OCI-LY3 (cell line): ENCODE measurements around the gene ATG10.

ENCODE experiments used
- H2AFZ ChIP-seq: fragments of 200-600, 300-600 bp; shearing (Covaris generic); 2 replicates; pipeline ENCODE4 v1.6.0; 2014; ENCODE audit warnings: antibody characterized with exemption, low read depth, low read length
- H3K27ac ChIP-seq: fragments of 200-600, 300-600 bp; sonication (generic); 2 replicates; pipeline ENCODE4 v1.5.1; 2014; ENCODE audit warnings: mild to moderate bottlenecking, low read length, moderate library complexity, mixed read lengths
- H3K27me3 ChIP-seq: fragments of 200-600, 300-600 bp; sonication (generic); 2 replicates; pipeline ENCODE4 v1.6.1; 2014; ENCODE audit warnings: low read depth, low read length, mixed read lengths
- H3K36me3 ChIP-seq: fragments of 200-600, 300-600 bp; sonication (generic); replicated peaks from 2 replicates; pipeline ENCODE3; 2014; ENCODE audit warnings: low read depth, low read length, mixed read lengths
- H3K4me1 ChIP-seq: fragments of 300-600, 200-600 bp; sonication (generic); 2 replicates; pipeline ENCODE4 v1.6.1; 2014; ENCODE audit warnings: low read length, mixed read lengths
- H3K4me2 ChIP-seq: fragments of 200-600, 300-600 bp; sonication (generic); 2 replicates; pipeline ENCODE4 v1.6.1; 2014; ENCODE audit warnings: low read length, mixed read lengths
- H3K4me3 ChIP-seq: fragments of 300-600, 200-600 bp; sonication (generic); 2 replicates; pipeline ENCODE4 v1.5.1; 2014; ENCODE audit warnings: antibody characterized with exemption, mild to moderate bottlenecking, low read length, moderate library complexity
- H3K79me2 ChIP-seq: fragments of 300-600, 200-600 bp; shearing (Covaris generic); 2 replicates; pipeline ENCODE4 v1.6.1; 2014; ENCODE audit warnings: mild to moderate bottlenecking, low read length, mixed read lengths
- H3K9ac ChIP-seq: fragments of 300-600, 200-600 bp; shearing (Covaris generic); 2 replicates; pipeline ENCODE4 v1.6.0; 2014; ENCODE audit warnings: mild to moderate bottlenecking, low read length, moderate library complexity
- H3K9me3 ChIP-seq: fragments of 200-600, 300-600 bp; shearing (Covaris generic); 2 replicates; pipeline ENCODE4 v1.6.1; 2014; ENCODE audit warnings: low read length, mixed read lengths; ENCODE audit not compliant: insufficient read depth
- H4K20me1 ChIP-seq: fragments of 200-600, 300-600 bp; sonication (generic); 2 replicates; pipeline ENCODE4 v1.6.1; 2016; ENCODE audit warnings: low read length, mixed read lengths; ENCODE audit not compliant: insufficient read depth
- CTCF ChIP-seq: fragments of 200-600, 300-600 bp; sonication (generic); IDR thresholded peaks from 2 replicates; pipeline ENCODE4 v1.5.1; 2014; ENCODE audit warnings: antibody characterized with exemption, low read length, low read depth
- EZH2phosphoT487 ChIP-seq: fragments of 200-600 bp; shearing (Covaris generic); IDR thresholded peaks from 2 replicates; pipeline ENCODE4 v1.6.1; 2018; ENCODE audit warnings: antibody characterized with exemption, mixed run types, low read depth

Gene ATG10

GRCh38 chr5:82156874-82157273, 185.1 kb downstream of the ATG10 start:
- no peaks in the 10 kb centered on the region for H3K27me3 ChIP-seq
- H3K27ac ChIP-seq = no peak overlapping the region
- TF ChIP-seq CTCF = no peak
- TF ChIP-seq EZH2phosphoT487 = no peak
- no peak overlapping the region for H3K9ac ChIP-seq
- H3K79me2 ChIP-seq = no peaks in the 10 kb centered on the region
- H4K20me1 ChIP-seq = no peaks in the 10 kb centered on the region
- no peaks in the 10 kb centered on the region for H3K9me3 ChIP-seq
- no peaks in the 10 kb centered on the region for H3K4me1 ChIP-seq
- no peak overlapping the region for H3K4me3 ChIP-seq
- H3K4me2 ChIP-seq = no peak overlapping the region
- no peaks in the 10 kb centered on the region for H3K36me3 ChIP-seq
- no peak overlapping the region for H2AFZ ChIP-seq

DNA sequence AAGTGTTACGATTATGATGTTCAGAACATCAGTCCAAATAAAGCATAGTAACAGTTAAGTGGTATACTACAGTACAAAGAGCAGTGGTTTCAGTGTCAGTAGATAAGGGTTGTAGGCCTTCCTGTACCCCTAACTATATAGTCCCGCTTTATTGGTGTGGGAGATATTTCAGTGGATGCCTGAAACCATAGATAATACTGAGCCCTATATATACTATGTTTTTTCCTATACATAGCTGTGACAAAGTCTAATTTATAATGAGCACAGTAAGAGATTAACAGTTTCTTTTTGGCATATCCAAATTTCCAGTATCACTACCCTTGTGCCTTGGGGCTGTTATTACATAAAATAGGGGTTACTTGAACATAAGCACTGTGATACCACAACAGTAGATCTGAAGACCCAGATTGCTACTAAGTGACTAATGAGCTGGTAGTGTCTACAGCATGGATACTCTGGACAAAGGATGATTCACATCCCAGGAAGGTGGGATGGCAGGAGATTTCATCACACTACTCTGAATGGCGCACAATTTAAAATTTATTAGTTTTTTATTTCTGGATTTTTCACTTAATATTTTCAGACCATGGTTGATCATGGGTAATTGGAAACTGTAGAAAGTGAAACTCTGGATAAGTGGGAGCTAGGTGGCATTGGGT, 187.1 kb downstream of the ATG10 start:
- Histone ChIP-seq H3K9me3 (no peaks in the 10 kb centered on the region), H3K4me2 (no peak overlapping the region), H3K27ac (no peak overlapping the region), H3K36me3 (no peaks in the 10 kb centered on the region), H3K4me3 (no peak overlapping the region), H3K27me3 (no peaks in the 10 kb centered on the region), H4K20me1 (no peaks in the 10 kb centered on the region), H2AFZ (no peak overlapping the region), H3K79me2 (no peaks in the 10 kb centered on the region), H3K9ac (no peak overlapping the region), H3K4me1 (peaks cover 4% of the 10 kb centered on the region)
- TF ChIP-seq EZH2phosphoT487 (no peak), CTCF (no peak)

DNA sequence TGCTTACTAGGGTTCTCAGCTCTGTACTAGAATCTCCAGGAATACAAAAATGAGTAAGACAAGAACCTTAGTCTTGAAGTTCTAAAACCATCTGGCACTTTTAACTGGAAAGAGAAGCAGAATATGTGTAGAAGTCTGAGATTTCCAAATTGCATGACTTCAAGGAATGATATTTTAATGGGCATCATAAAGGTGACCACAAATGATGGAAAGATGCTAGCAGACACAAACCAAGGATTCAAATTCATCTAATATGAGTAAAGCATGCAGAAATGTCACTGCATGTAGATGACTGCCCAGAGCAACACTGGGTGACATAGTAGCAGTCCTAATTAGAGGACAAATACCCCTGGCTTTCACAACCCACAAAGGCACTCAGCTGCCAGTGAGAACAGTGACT, 189.1 kb downstream of the ATG10 start:
- H3K36me3 ChIP-seq = no peaks in the 10 kb centered on the region
- H3K79me2 ChIP-seq = no peaks in the 10 kb centered on the region
- no peaks in the 10 kb centered on the region for H3K27me3 ChIP-seq
- H4K20me1 ChIP-seq = no peaks in the 10 kb centered on the region
- no peaks in the 10 kb centered on the region for H3K9me3 ChIP-seq
- no peak overlapping the region for H3K9ac ChIP-seq
- no peak overlapping the region for H3K4me2 ChIP-seq
- H3K4me1 ChIP-seq = peaks cover 15% of the 10 kb centered on the region
- H3K4me3 ChIP-seq = no peak overlapping the region
- TF ChIP-seq CTCF (no peak), EZH2phosphoT487 (no peak)
- no peak overlapping the region for H3K27ac ChIP-seq
- no peak overlapping the region for H2AFZ ChIP-seq

GRCh38 chr5:82162573-82162972, 190.8 kb downstream of the ATG10 start:
- TF ChIP-seq CTCF (no peak), EZH2phosphoT487 (no peak)
- Histone ChIP-seq H3K27me3 (no peaks in the 10 kb centered on the region), H3K9me3 (no peaks in the 10 kb centered on the region), H3K9ac (no peak overlapping the region), H3K4me3 (no peak overlapping the region), H3K4me1 (peaks cover 23% of the 10 kb centered on the region), H2AFZ (no peak overlapping the region), H3K79me2 (no peaks in the 10 kb centered on the region), H4K20me1 (no peaks in the 10 kb centered on the region), H3K36me3 (no peaks in the 10 kb centered on the region), H3K27ac (no peak overlapping the region), H3K4me2 (no peak overlapping the region)
